GM19025 (cell line): Measurements from ENCODE around the gene LOXL1.

Experiments
- ATAC-seq: cut with Tn5 transposase; IDR thresholded peaks from one replicate; pipeline ENCODE4 v1.9.1; 2021; ENCODE audit warnings: mild to moderate bottlenecking, low read depth, moderate library complexity; ENCODE audit not compliant: unreplicated experiment

LOXL1 gene

DNA sequence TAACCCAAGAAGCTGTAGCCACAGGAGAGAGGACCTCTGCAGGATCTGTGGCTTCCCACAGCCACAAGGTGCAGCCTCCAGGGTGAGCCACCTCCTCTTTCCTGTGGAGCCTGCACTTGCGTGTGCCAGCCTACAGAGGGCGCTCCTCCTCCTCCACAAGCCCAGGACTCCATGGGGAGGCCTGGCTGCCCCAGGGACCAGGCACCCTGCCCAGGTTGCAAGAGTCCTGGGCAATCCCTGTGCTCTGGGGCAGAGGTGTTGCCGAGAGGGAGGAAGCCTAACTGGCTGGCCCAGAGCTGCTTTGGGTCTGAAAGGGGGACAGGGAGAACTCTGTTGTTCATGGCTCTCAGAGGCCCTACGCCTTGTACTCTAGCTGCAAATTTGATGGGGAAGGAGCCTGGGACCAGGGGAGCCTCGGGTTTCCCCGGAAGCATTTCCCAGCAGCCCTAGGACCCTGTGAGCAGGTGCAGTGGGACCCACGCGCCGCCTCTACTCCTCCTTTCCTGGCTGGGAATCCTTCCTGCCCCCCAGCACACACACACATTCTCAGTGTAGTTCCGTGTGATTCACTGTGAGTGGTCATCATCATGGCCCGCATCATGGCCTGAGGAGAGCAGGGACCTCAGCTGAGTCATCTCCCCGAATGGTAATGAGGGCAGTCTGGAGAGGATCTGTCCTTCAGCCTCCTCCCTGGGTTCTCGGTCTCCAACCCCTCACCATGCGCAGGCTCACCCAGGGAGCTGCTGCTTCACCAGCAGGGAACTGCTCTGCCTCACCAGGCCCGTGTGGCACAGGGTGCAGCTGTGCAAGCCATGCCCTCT lies 28.6 kb upstream of the LOXL1 start:
- no peak for ATAC-seq

GRCh38 chr15:73899197-73900094 lies 26.8 kb upstream of the LOXL1 start:
- ATAC-seq: no peak

DNA sequence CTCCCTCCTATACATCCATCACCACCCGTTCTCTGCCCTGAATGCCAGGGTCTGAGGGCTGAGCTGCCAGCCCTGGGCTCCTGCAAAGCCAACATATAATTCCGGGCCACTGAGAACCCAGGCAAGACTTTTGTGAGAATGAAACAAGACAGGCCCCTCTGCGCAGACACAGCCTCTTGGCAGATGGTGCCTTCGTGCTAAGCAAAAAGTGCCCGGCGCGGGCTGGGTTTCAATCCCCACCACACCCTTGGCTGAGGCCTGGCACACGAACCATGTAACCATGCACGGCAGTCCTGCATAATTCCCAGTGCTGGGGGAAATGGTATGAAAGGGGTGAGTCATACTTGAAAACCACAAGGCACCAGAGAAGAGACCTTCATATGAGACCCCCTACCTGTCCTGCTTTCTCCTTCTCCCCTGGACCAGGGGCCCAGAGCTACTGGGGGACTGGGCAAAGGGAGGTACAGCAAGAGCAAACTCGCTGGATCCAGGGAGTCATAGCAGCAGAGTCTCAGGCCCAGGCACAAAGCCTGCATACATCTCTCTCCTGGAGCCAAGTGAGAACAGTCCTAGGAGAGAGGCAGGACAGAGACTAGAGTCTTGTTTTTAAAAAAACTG lies 26.1 kb upstream of the LOXL1 start:
- no peak for ATAC-seq

DNA sequence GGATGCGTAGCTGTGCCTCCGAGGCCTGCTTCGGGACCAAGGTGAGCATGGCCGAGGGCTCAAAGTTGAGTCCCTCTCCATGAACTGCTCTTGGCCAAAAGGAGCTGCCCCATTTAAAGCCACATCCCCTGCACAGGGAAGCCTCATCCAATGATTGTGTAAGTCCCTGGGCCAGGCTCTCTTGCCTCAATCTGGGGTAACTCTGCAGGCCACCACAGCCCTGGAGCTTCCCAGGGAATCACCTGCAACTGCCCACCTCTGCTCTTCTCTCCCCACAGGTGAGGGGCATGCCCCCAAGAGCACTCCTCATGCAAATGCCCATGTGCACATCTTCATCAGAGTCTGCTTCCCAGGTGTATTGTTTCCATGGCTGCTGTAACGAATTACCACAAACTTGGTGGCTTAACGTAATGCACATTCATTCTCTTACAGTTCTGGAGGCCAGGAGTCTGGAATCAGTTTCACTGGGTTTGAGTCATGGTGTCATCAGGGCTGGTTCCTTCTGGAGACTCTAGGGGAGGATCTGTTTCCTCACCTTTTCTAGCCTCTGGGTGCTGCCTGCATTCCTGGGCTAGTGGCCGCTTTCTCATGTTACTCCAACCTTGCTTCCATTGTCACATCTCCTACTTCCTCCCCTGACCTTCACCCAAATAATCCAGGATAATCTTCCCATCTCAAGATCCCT lies 25.0 kb upstream of the LOXL1 start:
- ATAC-seq: no peak

GRCh38 chr15:73902121-73903020 lies 23.9 kb upstream of the LOXL1 start:
- no peak for ATAC-seq

DNA sequence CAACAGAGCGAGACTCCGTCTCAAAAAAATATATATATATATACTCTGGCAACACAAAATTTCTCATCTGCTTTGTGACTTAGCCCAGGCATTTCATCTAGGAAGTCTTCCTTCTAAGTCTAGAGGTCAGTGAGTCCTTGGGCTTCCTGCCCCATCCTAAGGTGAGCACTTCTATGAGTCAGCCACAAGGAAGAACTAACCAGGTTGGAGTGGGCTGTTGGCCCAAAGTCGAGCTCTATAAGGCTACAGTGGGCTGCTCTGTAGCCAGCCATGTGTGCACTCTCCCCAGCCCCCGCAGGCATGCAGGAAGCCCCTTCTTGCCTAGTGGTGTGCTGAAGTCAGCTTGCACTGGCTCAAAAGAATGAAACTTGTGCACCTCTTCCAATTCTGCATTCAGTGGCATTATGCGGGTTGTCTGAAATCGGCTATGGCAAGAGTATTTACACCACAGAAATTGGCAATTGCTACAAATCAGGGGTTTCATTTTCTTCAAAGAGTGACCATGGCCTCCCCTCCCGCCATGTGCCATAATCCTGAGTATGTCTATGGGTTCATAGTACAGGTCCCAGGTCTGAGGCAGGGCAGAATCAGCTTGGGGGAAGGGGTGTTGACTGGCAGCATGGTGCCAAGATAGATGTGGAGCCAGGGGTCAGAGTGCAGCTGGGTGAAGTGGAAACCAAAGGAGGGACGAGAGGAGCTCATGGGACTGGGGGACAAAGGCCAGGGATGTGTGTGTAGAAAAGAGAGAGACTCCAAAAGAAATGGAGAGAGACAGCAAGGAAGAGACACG lies 22.0 kb upstream of the LOXL1 start:
- no peak for ATAC-seq

DNA sequence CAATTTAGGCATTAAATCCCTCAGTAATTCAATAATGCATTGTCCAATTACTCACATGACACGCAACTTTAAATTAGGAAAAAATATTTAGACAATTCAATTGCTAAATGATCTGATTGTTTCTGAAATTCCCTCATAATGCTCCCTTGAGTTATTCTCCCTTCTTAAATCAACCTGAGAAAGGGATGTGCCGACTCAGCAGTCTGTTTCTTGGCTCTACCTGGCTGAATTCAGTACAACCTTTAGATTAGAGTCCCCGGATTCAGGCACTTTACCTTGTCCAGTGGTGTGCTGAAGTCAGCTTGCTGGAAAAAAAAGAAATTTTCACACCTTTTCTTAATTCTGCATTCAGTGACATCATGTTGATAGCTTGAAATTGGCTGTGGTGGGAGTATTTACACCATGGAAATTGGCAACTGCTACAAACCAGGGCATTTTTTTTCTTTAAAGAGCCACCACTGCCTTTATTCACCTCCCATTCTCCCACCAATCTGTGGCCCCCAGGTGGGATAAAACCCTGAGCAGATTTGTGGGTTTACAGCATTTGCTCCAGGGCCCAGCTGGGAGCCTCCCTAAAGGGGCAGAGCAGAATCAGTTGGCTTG lies 20.9 kb upstream of the LOXL1 start:
- ATAC-seq: no peak

GRCh38 chr15:73906346-73907034 lies 19.8 kb upstream of the LOXL1 start:
- no peak for ATAC-seq

DNA sequence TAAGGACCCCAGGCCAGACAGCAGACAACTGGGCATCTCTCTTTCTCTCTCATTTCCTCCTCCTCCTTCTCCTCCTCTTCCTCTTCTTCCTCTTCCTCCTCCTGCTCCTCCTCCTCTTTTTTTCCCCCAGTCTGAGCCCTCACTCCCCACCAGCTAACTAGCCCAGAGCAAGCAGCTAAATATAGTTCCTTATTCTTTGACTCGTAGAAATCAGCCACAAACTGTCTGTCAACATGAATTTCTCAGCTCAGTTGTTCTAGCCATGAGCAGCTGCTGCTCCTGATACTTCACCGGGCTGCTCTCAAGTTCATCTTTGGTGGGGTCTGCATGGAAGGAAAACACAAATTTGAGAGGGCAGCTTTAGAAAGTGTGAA lies 19.2 kb upstream of the LOXL1 start:
- ATAC-seq: no peak

DNA sequence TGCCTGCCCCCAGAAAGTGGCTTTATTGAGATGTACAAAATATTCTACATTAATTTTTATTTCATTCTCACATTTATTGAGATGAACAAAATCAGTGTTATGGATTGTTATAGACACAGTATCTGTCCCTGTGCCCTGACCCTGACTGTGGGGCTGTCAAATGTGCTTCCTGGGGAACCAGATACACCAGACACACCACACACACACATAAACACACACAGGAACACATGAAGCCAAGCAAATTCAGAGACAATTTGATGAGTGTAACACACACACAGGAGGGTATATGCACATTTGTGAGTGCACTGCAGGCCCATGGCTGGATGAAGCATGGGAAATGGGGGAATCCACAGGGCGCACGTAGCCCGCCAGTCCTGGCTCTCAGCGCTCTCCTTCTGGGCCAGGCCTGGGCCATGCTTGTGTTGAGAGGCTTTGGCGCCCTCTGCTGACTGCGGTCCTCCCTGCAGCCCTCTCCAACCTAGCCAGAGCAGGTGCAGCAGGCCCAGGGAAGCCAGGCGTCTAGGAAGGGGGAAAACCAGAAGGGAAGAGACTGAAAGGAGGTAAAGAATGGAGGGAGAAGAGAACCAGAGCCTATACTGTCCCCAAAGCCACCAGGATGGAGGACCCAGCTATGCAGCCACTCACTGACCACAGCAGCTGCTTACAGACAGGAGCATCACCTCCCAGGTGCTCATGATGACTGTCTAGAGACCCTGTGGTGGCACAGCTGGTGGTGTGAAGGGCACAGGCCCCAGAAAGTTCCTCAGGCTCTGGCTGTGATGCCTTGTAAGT lies 18.0 kb upstream of the LOXL1 start:
- peak; percentile 70 for ATAC-seq

- ATAC-seq: no peak
Measured at GRCh38 chr15:73908822-73909122, 17.5 kb upstream of the LOXL1 start.

GRCh38 chr15:73909651-73910050 lies 16.6 kb upstream of the LOXL1 start:
- no peak for ATAC-seq

DNA sequence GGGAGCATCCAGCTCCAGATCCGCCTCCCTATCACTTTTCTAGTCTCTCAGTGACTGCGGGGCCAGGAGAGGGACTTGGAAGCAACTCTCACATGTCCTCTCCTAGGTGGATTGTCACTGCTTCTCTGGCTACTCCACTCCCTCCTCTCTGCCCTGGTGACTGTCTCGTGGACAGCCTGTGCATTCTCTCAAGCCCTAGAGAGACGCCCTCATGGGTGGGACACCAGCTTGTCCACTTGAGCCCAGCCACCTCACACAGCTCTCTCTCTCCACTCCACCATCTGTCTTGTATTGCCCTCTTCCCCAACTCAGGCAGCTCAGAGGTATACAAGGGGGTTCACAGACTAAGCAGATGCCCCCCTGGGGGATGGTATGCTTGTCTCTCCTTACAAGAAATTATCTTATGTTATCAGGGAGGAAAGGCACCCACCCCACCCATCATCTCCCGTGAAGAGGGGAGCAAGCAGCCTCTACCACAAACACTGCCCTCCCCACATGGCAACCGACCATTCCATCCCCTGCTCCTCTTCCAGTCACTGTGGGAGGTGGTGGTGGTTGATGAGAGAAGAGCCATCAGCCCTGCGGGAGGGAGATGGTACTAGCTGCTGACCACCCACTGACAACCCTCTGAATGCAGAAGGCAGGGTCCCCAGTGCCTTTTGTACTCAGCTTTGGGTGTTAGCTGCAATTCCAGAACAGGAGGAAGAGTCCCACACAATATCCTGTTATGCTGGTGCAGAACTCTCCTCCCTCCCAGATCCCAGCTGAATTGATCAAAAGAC lies 15.5 kb upstream of the LOXL1 start:
- ATAC-seq: no peak

- ATAC-seq: no peak
Measured at GRCh38 chr15:73912030-73912596, 14.1 kb upstream of the LOXL1 start.

DNA sequence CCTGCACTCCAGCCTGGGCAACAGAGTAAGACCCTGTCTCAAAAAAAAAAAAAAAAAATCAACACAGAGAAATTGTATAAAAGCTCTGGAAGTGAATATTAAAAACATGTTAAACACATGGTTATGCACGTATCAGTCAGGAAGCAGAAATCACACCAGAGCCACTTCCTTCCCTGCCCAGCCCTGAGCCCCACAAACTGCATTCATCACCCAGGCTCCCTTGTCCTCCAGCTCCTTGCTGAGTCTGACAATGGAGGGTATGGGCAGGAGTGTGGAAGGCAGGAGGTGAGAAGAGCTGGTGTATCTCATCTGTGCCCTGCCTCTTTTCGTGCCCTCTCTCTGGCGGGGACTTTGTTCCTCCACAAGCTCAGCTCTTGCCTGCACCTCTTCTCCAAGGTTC lies 12.1 kb upstream of the LOXL1 start:
- no peak for ATAC-seq

DNA sequence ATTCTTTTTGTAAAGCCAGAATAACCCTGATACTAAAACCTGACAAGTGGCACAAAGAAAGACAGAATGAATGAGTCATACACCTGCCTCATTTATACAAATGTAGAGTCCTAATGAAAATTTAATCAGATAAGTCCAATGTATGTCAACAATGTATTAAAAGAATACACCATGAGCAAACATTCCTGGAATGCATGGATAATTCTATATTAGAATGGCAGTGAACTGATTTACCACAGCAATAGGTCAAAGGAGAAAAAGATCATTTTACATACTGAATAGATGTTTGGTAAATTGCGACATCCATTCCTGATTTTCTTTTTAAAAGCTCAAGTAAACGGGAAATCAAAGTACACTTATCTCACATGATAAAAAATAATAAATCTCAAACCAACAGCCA lies 11.2 kb upstream of the LOXL1 start:
- no peak for ATAC-seq
